Activated T-cell treated with anti-CD3 and anti-CD28 coated beads, Interleukin-2, amount 50 U/mL, for 24 hours (primary cell): ENCODE data around the gene PPP1R1B.

Experiments used
- DNase-seq: peaks from one replicate; pipeline ENCODE4 v3.0.0-alpha.2; 2020
- H3K27ac Mint-ChIP-seq: 2 replicates; pipeline ENCODE4 v1.8.0; 2020; ENCODE audit warnings: mild to moderate bottlenecking, mixed read lengths
- H3K27me3 Mint-ChIP-seq: 2 replicates; pipeline ENCODE4 v1.8.0; 2020; ENCODE audit warnings: mixed read lengths
- H3K36me3 Mint-ChIP-seq: 2 replicates; pipeline ENCODE4 v1.8.0; 2020; ENCODE audit warnings: low read depth, mixed read lengths
- H3K4me1 Mint-ChIP-seq: 2 replicates; pipeline ENCODE4 v1.8.0; 2020; ENCODE audit warnings: low read depth, mixed read lengths
- H3K4me3 Mint-ChIP-seq: 2 replicates; pipeline ENCODE4 v1.8.0; 2020; ENCODE audit warnings: mild to moderate bottlenecking, moderate library complexity, mixed read lengths
- H3K9me3 Mint-ChIP-seq: 2 replicates; pipeline ENCODE4 v1.8.0; 2020; ENCODE audit warnings: mixed read lengths

PPP1R1B gene

GRCh38 chr17:39641883-39642282, 15.1 kb downstream of the PPP1R1B start:
- no peaks in the 10 kb centered on the region for H3K27me3 Mint-ChIP-seq
- no peak overlapping the region for H3K4me3 Mint-ChIP-seq
- no peak for DNase-seq
- H3K27ac Mint-ChIP-seq = peak overlapping the region; percentile 15
- no peaks in the 10 kb centered on the region for H3K9me3 Mint-ChIP-seq
- peaks cover 64% of the 10 kb centered on the region for H3K4me1 Mint-ChIP-seq
- peaks cover 17% of the 10 kb centered on the region for H3K36me3 Mint-ChIP-seq

GRCh38 chr17:39642291-39643074, 15.7 kb downstream of the PPP1R1B start:
- peaks cover 14% of the 10 kb centered on the region for H3K36me3 Mint-ChIP-seq
- peak overlapping the region; percentile 22 for H3K27ac Mint-ChIP-seq
- H3K4me1 Mint-ChIP-seq = peaks cover 64% of the 10 kb centered on the region
- no peaks in the 10 kb centered on the region for H3K9me3 Mint-ChIP-seq
- H3K27me3 Mint-ChIP-seq = no peaks in the 10 kb centered on the region
- H3K4me3 Mint-ChIP-seq = no peak overlapping the region
- DNase-seq = no peak

- Mint-ChIP-seq H3K9me3 (no peaks in the 10 kb centered on the region), H3K36me3 (peaks cover 8% of the 10 kb centered on the region), H3K27ac (peak overlapping the region; percentile 62), H3K27me3 (no peaks in the 10 kb centered on the region), H3K4me3 (no peak overlapping the region), H3K4me1 (peaks cover 57% of the 10 kb centered on the region)
- DNase-seq = no peak
Measured at GRCh38 chr17:39643271-39643670, 16.5 kb downstream of the PPP1R1B start.

GRCh38 chr17:39647256-39647655, 20.5 kb downstream of the PPP1R1B start:
- Mint-ChIP-seq H3K4me3 (no peak overlapping the region), H3K4me1 (peaks cover 43% of the 10 kb centered on the region), H3K27me3 (no peaks in the 10 kb centered on the region), H3K9me3 (no peaks in the 10 kb centered on the region), H3K27ac (peak overlapping the region; percentile 64), H3K36me3 (peaks cover 7% of the 10 kb centered on the region)
- DNase-seq = no peak

DNA sequence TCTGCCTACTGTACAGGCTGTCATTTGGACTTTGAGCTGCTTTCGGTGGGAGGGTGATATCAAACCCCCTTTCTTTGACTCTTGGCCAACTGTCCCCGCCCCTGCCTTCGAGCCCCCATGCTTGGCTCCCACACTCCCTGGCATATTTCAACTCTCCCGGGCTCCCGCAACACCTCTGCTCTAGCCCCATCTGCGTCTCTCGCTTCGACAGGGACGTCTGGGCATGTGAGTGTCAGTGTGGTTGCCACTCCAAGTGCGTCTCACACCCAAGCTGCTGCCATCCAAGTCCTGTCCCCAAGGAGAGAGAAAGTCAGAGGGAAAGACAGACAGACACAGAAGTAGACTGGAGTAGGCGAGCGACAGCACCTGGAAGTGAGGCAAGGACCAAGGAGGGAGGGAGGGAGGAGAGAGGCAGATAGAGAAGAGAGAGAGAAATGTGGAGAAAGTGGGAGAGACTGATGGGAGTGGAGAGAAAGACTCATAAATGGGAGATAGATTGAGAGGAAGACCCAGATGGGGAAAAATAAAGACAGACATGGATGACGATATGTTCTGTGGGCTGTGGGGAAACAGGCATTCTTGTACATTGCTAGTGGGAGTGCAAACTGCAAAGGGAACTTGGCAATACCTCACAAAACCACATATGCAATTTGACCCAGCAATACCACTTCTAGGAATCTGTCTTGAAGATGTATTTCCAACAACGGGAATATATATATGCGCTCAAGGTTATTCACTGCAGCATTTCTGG, 22.0 kb downstream of the PPP1R1B start:
- H3K27ac Mint-ChIP-seq = peak overlapping the region; percentile 19
- H3K9me3 Mint-ChIP-seq = no peaks in the 10 kb centered on the region
- H3K4me3 Mint-ChIP-seq = no peak overlapping the region
- H3K27me3 Mint-ChIP-seq = no peaks in the 10 kb centered on the region
- no peak for DNase-seq
- H3K4me1 Mint-ChIP-seq = peaks cover 36% of the 10 kb centered on the region
- H3K36me3 Mint-ChIP-seq = peaks cover 10% of the 10 kb centered on the region

- Mint-ChIP-seq H3K4me1 (peaks cover 32% of the 10 kb centered on the region), H3K27ac (peak overlapping the region; percentile 38), H3K36me3 (peaks cover 21% of the 10 kb centered on the region), H3K9me3 (no peaks in the 10 kb centered on the region), H3K27me3 (no peaks in the 10 kb centered on the region), H3K4me3 (no peak overlapping the region)
- DNase-seq = no peak
Measured at GRCh38 chr17:39650121-39650579, 23.4 kb downstream of the PPP1R1B start.

GRCh38 chr17:39651923-39652586, 25.3 kb downstream of the PPP1R1B start:
- Mint-ChIP-seq H3K4me3 (no peak overlapping the region), H3K4me1 (peaks cover 32% of the 10 kb centered on the region), H3K27ac (peak overlapping the region; percentile 67), H3K9me3 (no peaks in the 10 kb centered on the region), H3K36me3 (peaks cover 30% of the 10 kb centered on the region), H3K27me3 (no peaks in the 10 kb centered on the region)
- no peak for DNase-seq

DNA sequence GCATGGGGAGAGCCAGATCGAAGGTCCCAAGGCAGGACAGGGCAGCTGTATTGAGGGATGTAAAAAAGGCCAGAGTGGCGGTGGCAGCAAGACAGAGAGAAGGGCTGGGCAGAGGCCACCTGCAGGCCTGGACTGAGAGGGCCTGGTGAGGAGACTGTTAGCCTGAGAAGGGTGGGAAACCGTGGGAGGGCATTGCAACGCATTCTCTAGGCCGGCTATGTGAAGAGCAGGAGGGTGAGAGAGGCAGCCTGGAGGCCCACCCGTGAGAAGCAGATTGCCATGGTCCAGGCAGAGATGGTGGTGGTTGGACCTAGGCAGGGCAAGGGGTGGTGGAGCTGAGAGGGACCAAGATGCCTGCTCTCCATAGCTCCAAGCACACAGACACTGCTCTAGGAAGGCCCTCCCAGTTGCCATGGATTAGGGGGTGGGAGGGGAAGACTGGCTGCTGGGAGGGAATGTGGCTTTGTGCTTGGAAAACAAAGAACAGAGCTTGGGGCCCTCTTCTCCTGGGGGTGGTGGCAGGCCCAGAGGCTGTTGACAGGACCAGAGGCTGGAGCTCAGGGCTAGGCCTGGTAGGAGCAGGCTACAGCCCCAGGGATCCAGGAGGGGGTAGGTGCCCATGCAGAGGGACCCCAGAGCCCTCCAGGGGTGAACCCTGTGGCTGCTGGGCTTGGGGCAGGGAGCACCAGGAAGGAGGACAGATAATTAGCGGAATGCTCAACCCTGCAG, 26.0 kb downstream of the PPP1R1B start:
- Mint-ChIP-seq H3K27ac (peak overlapping the region; percentile 67), H3K9me3 (no peaks in the 10 kb centered on the region), H3K27me3 (no peaks in the 10 kb centered on the region), H3K36me3 (peaks cover 33% of the 10 kb centered on the region), H3K4me1 (peaks cover 34% of the 10 kb centered on the region), H3K4me3 (no peak overlapping the region)
- no peak for DNase-seq

- Mint-ChIP-seq H3K4me1 (peaks cover 38% of the 10 kb centered on the region), H3K4me3 (no peak overlapping the region), H3K27me3 (no peaks in the 10 kb centered on the region), H3K36me3 (peaks cover 37% of the 10 kb centered on the region), H3K9me3 (no peaks in the 10 kb centered on the region), H3K27ac (no peak overlapping the region)
- DNase-seq = no peak
Measured at GRCh38 chr17:39653316-39653661, 26.5 kb downstream of the PPP1R1B start.

DNA sequence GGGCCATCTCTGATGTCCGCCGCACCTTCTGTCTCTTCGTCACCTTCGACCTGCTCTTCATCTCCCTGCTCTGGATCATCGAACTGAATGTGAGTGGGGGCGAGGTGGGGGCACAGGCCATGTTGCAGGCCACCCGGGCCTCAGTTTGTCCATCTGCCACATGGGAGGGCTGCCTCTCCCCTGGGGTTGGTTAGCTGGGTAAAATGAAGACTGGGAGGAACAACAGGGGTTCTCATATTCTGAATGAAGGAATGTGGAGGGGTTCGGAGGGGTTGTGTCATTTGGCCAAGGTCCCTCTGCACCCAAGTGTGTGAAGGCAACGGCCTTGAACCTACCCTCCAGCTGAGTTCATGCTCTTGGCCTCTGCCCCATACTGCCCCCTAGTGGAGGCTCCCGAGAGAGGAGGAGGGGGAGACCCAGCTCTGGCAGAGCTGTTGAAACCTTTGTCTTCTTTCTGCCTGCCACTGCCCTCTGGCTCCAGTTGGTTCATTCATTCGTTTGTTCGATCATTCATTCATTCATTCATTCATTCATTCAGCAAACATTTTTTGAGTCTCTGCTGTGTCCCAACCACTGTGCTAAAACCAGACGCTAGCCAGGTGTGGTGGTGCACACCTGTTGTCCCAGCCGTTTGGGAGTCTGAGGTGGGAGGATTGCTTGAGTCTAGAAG, 27.0 kb downstream of the PPP1R1B start:
- peaks cover 40% of the 10 kb centered on the region for H3K4me1 Mint-ChIP-seq
- peaks cover 41% of the 10 kb centered on the region for H3K36me3 Mint-ChIP-seq
- peak; percentile 84 for DNase-seq
- H3K9me3 Mint-ChIP-seq = no peaks in the 10 kb centered on the region
- H3K27me3 Mint-ChIP-seq = no peaks in the 10 kb centered on the region
- H3K27ac Mint-ChIP-seq = no peak overlapping the region
- no peak overlapping the region for H3K4me3 Mint-ChIP-seq

- no peak for DNase-seq
- Mint-ChIP-seq H3K27me3 (no peaks in the 10 kb centered on the region), H3K4me1 (peaks cover 36% of the 10 kb centered on the region), H3K27ac (peak overlapping the region; percentile 66), H3K9me3 (no peaks in the 10 kb centered on the region), H3K36me3 (peaks cover 49% of the 10 kb centered on the region), H3K4me3 (no peak overlapping the region)
Measured at GRCh38 chr17:39655105-39655504, 28.4 kb downstream of the PPP1R1B start.

- H3K4me1 Mint-ChIP-seq = peaks cover 20% of the 10 kb centered on the region
- no peak overlapping the region for H3K4me3 Mint-ChIP-seq
- peaks cover 74% of the 10 kb centered on the region for H3K36me3 Mint-ChIP-seq
- H3K9me3 Mint-ChIP-seq = no peaks in the 10 kb centered on the region
- H3K27ac Mint-ChIP-seq = no peak overlapping the region
- H3K27me3 Mint-ChIP-seq = no peaks in the 10 kb centered on the region
- no peak for DNase-seq
Measured at GRCh38 chr17:39658346-39658745, 31.6 kb downstream of the PPP1R1B start.

DNA sequence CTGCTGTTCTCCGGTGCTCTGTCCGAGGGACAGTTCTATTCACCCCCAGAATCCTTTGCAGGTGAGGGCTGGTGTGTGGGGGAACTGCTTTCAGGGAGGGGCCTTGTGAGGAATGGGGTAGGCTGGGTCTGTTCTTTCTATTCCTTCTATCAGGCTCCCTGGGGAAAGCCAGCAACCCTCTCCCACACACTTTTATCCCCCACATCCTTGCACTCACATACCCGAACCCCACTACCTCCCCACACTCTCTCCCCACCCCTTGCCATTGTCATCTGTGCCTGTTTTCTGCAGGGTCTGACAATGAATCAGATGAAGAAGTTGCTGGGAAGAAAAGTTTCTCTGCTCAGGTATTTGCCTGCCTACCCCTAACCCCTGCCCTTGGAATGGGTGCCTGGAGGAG, 32.0 kb downstream of the PPP1R1B start:
- Mint-ChIP-seq H3K36me3 (peaks cover 71% of the 10 kb centered on the region), H3K4me1 (peaks cover 17% of the 10 kb centered on the region), H3K27me3 (no peaks in the 10 kb centered on the region), H3K27ac (no peak overlapping the region), H3K9me3 (no peaks in the 10 kb centered on the region), H3K4me3 (no peak overlapping the region)
- no peak for DNase-seq
